Stimulated activated CD8-positive, alpha-beta memory T cell treated with anti-CD3 and anti-CD28 coated beads, Interleukin-12 subunit alpha, Interleukin-12 subunit beta, amount 100 ng/mL, for 24 hours (primary cell): Measurements from ENCODE around the gene PLXNA2.

Experiments
- DNase-seq: peaks from one replicate; pipeline ENCODE4 v3.0.0-alpha.2; 2020; ENCODE audit errors: extremely low read depth

The PLXNA2 gene

GRCh38 chr1:208268541-208269337 lies 24.6 kb upstream of the PLXNA2 start:
- DNase-seq: no peak

DNA sequence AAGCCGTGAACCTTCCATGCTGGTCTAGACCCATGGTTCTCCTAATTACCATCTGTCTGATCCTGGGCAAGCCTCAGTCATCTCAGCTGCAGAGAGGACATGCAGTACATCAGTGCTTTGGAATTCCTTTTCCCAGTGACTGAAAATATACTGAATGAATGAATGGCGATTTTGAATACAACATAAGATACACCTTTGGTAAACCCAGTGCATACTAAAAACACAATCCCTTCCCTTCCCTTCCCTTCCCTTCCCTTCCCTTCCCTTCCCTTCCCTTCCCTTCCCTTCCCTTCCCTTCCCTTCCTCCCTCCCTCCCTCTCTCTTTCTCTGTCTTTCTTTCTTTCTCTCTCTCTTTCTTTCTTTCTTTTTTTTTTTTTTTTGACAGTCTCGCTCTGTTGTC lies 21.3 kb upstream of the PLXNA2 start:
- no peak for DNase-seq

- no peak for DNase-seq
These were observed 20.9 kb upstream of the PLXNA2 start for GRCh38 chr1:208265122-208265469.

DNA sequence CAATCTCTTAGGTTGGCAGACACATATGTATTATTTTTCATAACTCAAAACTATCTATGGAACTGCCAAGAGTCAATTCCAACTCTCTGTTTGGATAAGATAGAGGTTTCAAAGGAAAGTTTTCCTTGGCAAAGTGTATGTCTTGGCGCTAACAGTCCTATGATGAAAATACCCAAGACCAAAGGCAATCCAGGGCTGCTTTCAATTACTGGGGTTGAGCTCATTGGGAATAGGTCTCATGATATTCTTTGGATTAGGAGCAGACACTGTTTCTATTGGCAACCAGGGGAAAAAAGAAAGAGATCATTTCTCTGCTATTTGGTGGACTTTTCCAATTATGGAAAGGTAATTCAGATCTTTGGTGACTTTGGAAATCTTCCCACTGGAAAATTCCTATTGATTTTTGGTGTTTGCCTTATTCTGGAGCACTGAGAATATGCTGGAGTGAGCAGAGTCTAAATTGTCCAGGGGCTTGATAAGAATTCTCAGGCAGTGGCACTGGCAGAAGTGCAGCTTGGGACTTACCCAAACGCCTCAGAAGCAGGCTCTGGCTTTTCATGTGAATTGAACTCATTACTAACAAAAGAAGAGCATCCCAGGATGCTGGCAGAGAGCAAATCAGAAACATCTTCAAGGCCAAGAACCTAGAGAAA lies 20.4 kb upstream of the PLXNA2 start:
- no peak for DNase-seq

DNA sequence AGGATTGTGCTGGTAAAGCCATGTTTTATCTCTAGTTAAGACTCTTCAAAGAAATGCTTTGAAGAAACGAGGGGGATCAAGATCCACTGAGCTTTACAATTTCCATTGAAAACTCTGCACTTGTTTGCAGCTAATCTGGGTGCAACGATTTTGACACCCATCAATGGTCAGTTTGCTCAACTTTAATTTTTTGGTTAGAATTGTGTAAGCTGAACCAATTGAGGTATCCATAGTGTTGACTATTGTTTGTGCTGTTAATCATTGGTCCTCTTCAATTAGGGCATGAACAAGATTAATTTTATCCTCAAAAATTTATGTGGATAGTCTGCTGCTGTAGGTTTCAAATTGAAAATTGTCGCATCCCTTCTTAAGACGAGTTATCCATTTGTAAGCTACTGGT lies 17.7 kb upstream of the PLXNA2 start:
- no peak for DNase-seq

GRCh38 chr1:208258277-208258676 lies 14.1 kb upstream of the PLXNA2 start:
- DNase-seq: no peak

GRCh38 chr1:208257351-208257750 lies 13.2 kb upstream of the PLXNA2 start:
- no peak for DNase-seq

DNA sequence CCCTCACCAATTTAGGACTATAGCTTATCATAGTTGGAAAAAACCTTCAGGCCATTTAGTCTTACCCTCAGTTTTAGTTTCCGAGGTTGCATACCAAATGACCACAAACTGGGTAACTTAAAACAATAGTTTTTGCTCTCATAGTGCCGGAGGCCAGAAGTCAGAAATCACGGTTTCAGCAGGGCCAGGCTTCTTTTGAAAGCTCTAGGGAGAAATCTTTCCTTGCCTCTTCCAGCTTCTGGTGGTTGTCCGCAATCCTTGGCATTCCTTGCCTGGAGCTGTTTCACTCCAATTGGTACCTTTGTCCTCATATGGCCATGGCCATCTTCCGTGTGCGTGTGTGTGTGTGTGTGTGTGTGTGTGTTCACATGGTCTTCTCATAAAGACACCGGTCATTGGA lies 12.4 kb upstream of the PLXNA2 start:
- DNase-seq: no peak

DNA sequence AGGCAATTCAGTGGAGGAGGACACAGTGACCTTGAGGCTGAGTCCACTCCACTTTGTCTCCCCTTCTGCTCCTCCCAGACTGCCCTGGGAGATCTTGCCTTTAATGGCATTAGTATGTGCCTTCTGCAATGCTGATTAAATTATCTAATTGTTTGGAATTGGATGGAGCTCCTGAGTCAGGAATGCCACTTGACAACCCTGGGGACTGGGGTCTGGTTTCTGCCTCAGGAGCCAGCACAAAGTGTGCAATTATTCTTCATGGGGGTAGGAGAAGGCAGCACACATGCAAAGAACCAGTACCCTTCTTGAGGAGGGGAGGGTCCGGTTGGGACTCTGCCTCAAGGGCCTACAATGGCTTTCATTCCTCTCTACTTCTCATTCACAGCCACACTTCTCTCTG lies 11.9 kb upstream of the PLXNA2 start:
- no peak for DNase-seq

GRCh38 chr1:208254862-208255261 lies 10.7 kb upstream of the PLXNA2 start:
- no peak for DNase-seq

DNA sequence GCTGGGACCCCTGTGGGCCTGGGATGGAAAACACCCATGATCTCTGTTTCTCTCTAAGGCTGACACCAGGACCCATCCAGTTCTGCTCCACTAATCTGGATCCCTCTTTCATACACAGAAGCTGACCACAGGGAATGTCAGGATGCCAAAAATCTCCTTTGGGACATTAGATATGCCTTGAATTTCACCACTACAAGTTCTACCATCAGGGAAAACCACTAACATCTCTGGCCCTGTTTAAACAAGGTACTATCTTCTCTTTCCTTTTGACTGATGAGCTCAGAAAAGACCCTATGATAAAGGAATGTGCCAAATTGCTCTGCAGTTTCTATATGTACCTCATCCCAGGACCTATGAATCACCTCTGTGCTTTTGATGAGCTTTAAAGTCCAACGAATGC lies 10.2 kb upstream of the PLXNA2 start:
- DNase-seq: no peak

DNA sequence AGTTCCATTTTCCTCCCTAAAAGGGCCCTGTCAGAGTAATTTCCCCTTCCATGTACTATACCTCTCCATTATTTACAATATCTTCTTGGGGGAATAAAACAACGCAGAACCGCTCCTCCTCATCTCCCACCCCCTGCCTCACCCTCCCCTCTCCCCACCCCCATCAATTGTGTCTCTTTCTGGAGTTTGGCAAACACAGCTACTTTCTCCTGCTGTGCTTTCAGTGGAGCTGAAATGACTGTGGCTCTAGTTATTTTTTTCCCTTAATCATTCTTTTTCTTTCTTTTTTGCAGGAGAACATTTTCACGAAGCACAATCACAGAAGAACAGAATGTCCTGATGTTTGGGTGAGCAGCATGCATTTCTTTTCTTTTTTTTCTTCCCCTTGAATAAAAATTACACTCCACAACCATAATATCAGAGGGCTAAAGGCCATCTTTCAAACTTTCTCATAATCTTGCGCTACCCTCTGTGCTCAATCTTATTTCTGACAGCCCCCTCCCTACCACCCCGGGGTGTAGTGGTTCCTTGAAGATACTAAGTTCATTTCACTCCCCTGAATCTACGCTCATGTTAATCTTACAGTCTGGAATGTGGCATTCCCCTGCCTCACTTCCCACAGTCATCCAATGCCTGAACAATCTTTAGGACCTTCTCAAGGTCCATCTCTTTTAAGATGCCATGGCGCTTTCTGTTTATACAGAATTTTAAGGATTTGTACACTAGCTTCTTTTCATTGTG lies 8.8 kb upstream of the PLXNA2 start:
- DNase-seq: no peak

GRCh38 chr1:208251911-208252835 lies 8.0 kb upstream of the PLXNA2 start:
- no peak for DNase-seq

DNA sequence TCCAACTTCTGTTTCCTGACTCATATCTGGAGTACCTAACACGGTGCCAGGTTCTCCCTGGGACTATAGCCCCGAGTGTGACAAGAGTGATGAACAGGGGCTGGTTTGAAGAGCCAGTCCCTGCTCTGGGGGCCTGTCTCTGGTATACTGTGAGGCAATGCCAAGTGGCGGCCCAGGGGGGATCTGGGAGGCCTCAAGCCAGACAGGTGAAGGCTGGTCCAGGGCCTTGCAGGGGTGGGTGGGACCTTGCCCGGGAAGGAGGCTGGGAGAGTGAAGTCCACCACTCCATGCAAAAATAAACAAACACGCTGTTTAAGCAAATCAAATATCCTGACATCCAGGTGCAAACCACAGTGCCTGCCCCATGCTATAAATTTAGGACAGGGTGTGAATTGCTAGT lies 6.8 kb upstream of the PLXNA2 start:
- DNase-seq: no peak

- DNase-seq: no peak
These were observed 6.4 kb upstream of the PLXNA2 start for GRCh38 chr1:208250613-208251012.

- DNase-seq: no peak
These were observed 5.0 kb upstream of the PLXNA2 start for GRCh38 chr1:208248991-208249696.

DNA sequence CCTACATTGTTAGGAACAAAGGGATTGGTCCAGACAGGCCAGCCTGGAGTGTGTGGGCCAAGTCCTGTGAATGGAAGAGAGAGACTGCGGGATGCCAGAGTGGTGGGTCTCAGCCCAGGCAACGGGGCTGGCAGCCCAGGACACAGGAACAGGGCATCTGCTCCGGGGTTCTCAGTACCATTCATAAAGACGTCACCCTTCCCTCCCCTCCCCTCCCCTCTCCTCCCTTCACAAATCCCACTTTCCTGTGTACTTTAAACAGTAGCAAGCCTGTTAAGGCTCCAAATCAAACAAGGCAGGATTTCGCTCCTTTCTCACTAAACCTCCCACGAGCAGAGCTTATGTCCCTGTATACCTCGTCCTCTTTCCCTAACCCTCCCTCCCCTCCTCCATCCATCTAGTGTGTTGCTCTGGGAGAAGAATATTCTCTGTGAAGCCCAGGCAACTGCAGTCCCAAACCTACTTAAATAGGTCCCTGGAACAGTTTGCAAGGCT lies 4.2 kb upstream of the PLXNA2 start:
- no peak for DNase-seq

- no peak for DNase-seq
These were observed 3.5 kb upstream of the PLXNA2 start for GRCh38 chr1:208247696-208248095.

DNA sequence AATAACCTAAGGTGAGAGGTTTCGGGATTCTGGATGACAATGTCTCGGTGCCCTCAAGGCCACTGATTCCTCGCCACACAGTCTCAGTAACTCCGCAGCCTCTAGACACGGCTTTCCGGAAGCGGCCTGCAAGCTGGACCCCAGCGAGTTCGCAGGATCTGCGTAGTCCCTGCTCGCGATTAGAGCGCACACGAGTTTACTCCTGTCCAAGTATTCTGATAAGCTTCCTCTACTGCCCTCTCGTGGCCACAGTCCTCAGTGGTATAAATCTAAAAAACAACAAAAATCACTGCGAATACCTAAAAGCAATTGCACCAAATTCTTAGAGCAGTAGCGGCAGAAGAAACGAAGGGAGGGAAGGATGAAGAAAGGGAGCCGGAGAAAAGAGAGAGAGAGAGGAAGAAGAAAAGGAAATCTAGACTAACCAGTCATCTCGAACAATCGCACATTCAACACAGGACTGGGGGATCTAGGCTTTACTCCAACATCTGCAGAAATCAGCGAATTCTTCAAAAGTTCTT lies 1.1 kb upstream of the PLXNA2 start:
- DNase-seq: peak; percentile 34

- no peak for DNase-seq
These were observed 637 bp downstream of the PLXNA2 start for GRCh38 chr1:208243527-208243966.
